ENCODE data around the gene ZNF385B. TPM values are rescaled to one million over a fixed set of nuclear protein-coding genes. Genes with fewer than 3 reads are reported as not detected.

ZNF385B gene
- total RNA-seq, 4 donors from 2014 or later: 2.2 to 5.0 (median 4.0) TPM

DNA sequence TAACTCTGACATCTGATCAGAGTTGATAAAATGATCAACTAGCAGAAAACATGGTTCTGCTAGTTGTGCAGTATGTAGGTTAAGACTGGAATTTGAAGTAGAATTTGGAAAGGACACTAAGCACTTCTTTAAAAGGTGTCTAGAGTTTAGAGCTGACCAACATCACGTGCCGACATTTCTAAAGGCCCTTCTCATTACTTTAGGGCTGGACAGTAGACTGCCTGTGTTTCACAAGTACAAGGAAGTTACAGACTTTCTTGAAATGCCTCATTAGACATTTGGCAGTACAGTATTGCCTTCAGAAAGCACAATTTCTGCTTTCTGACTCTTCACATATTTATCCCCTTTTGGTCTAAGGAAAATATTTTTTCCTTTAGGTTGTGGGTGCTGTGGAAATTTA lies 255.3 kb downstream of the ZNF385B start:
- DNase-seq (ENCODE audit: extremely low spot score): no peak
- H3K27ac ChIP-seq (replicated peaks in 1 of 4): no peak overlapping the region
- intact Hi-C loops (cut with DNase I): no loop called here
- TF ChIP-seq EP300 (IDR thresholded peaks at IDR 0.05): no peak
- TF ChIP-seq CTCF (IDR thresholded peaks at IDR 0.05): no peak
- TF ChIP-seq POLR2A (IDR thresholded peaks at IDR 0.05; ENCODE audit: low read depth): no peak
- no peak for TF ChIP-seq POLR2AphosphoS5 (IDR thresholded peaks at IDR 0.05)
- H3K4me1 ChIP-seq: peaks cover 0 to 12% (median 6%) of the 10 kb centered on the region in 4 donors
- H3K9me3 ChIP-seq: no peaks in the 10 kb centered on the region
- WGBS: 74% methylated on average over 2 of the region's 2 CpGs
- no peaks in the 10 kb centered on the region for H3K27me3 ChIP-seq
- H3K36me3 ChIP-seq: no peaks in the 10 kb centered on the region
- no peak overlapping the region for H3K4me3 ChIP-seq

GRCh38 chr2:179605341-179605740 lies 256.1 kb downstream of the ZNF385B start:
- Histone ChIP-seq H3K4me3 (no peak overlapping the region), H3K27me3 (no peaks in the 10 kb centered on the region), H3K27ac (replicated peaks in 1 of 4) (no peak overlapping the region), H3K4me1 (peaks cover 0 to 12% (median 6%) of the 10 kb centered on the region in 4 donors), H3K9me3 (no peaks in the 10 kb centered on the region), H3K36me3 (no peaks in the 10 kb centered on the region)
- WGBS: 82% methylated on average over 2 of the region's 2 CpGs
- TF ChIP-seq CTCF (IDR thresholded peaks at IDR 0.05): no peak
- TF ChIP-seq EP300 (IDR thresholded peaks at IDR 0.05): no peak
- TF ChIP-seq POLR2A (IDR thresholded peaks at IDR 0.05; ENCODE audit: low read depth): no peak
- TF ChIP-seq POLR2AphosphoS5 (IDR thresholded peaks at IDR 0.05): no peak
- no peak for DNase-seq (ENCODE audit: extremely low spot score)
- intact Hi-C loops (cut with DNase I): no loop called here

DNA sequence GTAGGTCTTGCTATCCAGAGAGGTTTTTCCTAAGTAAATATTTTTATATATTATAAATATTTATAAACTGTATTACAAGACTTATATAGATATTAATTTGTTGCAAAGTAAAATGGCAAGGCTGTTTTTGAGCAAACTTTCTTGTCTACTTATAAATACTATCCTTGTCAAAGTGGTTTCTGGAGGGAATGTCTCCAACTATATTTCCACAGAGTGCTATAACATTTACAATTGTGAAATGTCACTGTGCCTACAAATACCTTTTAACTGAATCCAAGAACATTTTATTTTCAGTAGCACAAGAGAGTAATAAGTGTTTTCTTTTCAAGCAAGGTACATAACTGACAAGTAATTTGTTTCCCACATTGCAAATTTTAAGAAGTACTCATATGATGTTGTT lies 256.8 kb downstream of the ZNF385B start:
- H3K27ac ChIP-seq (replicated peaks in 1 of 4): no peak overlapping the region
- intact Hi-C loops (cut with DNase I): no loop called here
- no peaks in the 10 kb centered on the region for H3K9me3 ChIP-seq
- H3K27me3 ChIP-seq: no peaks in the 10 kb centered on the region
- DNase-seq (ENCODE audit: extremely low spot score): no peak
- no peak overlapping the region for H3K4me3 ChIP-seq
- no peaks in the 10 kb centered on the region for H3K36me3 ChIP-seq
- peaks cover 0 to 12% (median 6%) of the 10 kb centered on the region in 4 donors for H3K4me1 ChIP-seq
- no peak for TF ChIP-seq CTCF (IDR thresholded peaks at IDR 0.05)
- TF ChIP-seq POLR2A (IDR thresholded peaks at IDR 0.05; ENCODE audit: low read depth): no peak
- TF ChIP-seq POLR2AphosphoS5 (IDR thresholded peaks at IDR 0.05): no peak
- TF ChIP-seq EP300 (IDR thresholded peaks at IDR 0.05): no peak

- no peaks in the 10 kb centered on the region for H3K9me3 ChIP-seq
- intact Hi-C loops (cut with DNase I): no loop called here
- H3K27me3 ChIP-seq: no peaks in the 10 kb centered on the region
- H3K27ac ChIP-seq (replicated peaks in 1 of 4): no peak overlapping the region
- H3K4me3 ChIP-seq: no peak overlapping the region
- peaks cover 0 to 12% (median 6%) of the 10 kb centered on the region in 4 donors for H3K4me1 ChIP-seq
- WGBS: 94% methylated on average over 4 of the region's 4 CpGs
- H3K36me3 ChIP-seq: no peaks in the 10 kb centered on the region
- TF ChIP-seq POLR2A (IDR thresholded peaks at IDR 0.05; ENCODE audit: low read depth): no peak
- TF ChIP-seq EP300 (IDR thresholded peaks at IDR 0.05): no peak
- no peak for TF ChIP-seq POLR2AphosphoS5 (IDR thresholded peaks at IDR 0.05)
- TF ChIP-seq CTCF (IDR thresholded peaks at IDR 0.05): no peak
- no peak for DNase-seq (ENCODE audit: extremely low spot score)
Observed at GRCh38 chr2:179602452-179602851, 259.0 kb downstream of the ZNF385B start.

- Histone ChIP-seq H3K27ac (replicated peaks in 1 of 4) (no peak overlapping the region), H3K27me3 (no peaks in the 10 kb centered on the region), H3K4me3 (no peak overlapping the region), H3K4me1 (no peaks in the 10 kb centered on the region), H3K36me3 (no peaks in the 10 kb centered on the region), H3K9me3 (no peaks in the 10 kb centered on the region)
- TF ChIP-seq POLR2AphosphoS5 (IDR thresholded peaks at IDR 0.05) (no peak), CTCF (IDR thresholded peaks at IDR 0.05) (no peak), EP300 (IDR thresholded peaks at IDR 0.05) (no peak), POLR2A (IDR thresholded peaks at IDR 0.05; ENCODE audit: low read depth) (no peak)
- intact Hi-C loops (cut with DNase I): no loop called here
- no peak for DNase-seq (ENCODE audit: extremely low spot score)
- 85% methylated on average over 1 of the region's 1 CpG for WGBS
Observed at GRCh38 chr2:179596018-179596417, 265.4 kb downstream of the ZNF385B start.

Data from esophagus muscularis mucosa (tissue), 4 donors.